ENCODE results near the gene COX5A.
"Not testable (repeated sequence)": the region's sequence is repeated elsewhere in the genome, so short reads cannot be mapped to it uniquely, and the experiment has no call there.

Gene COX5A

DNA sequence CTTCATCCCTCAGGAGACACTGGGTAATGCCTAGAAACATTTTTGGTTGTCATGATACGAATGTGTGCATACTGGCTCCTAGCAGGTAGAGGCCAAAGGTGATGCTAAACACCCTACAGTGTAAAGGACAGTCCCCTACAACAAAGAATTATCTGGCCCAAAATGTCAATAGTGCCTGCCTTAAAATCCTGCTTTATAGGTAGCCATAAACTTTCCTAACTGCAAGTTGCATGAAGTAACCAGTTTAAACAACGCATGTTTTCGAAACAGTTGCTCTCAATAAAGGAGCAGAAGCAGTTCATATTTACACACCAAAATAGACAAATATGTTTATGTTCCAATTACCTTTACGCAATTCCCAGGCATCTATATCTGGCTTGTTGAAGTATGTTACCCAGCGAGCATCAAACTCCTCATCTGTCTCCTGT lies 9.1 kb downstream of the COX5A start:
- Histone ChIP-seq H3K4me1 (ENCODE audit: control insufficient read depth, insufficient read depth, low read length, poor library complexity, severe bottlenecking) (no peaks in the 10 kb centered on the region), H3K27ac (ENCODE audit: insufficient read depth, low read length, poor library complexity, severe bottlenecking) (no peak overlapping the region), H3K36me3 (ENCODE audit: control insufficient read depth, insufficient read depth, low read length) (peaks cover 33% of the 10 kb centered on the region), H3K27me3 (replicated peaks; ENCODE audit: control insufficient read depth, insufficient read depth, low read length, poor library complexity, severe bottlenecking) (no peaks in the 10 kb centered on the region), H3K9me3 (ENCODE audit: control insufficient read depth, low read length) (no peaks in the 10 kb centered on the region), H3K4me3 (ENCODE audit: insufficient read depth, low read depth, low read length, poor library complexity, severe bottlenecking) (no peak overlapping the region)
- no peak for DNase-seq

DNA sequence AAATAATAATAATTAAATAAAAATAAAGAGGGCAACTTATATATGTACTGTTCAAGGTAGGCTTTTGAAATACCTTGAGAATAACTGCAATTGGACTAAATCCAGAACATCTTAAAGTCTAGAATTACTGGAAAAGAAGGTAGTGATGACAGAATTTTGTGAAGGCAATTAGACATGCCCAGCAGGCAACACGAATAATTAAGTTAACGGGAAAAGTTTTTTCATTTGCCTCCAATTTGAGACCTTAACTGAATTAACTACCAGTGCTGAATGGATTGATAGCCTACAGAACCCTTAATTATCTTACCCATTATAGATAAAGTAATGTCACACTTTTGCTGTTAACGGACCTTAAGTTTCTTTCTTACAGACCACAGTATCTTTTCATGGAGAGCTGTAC lies 13.3 kb downstream of the COX5A start:
- Histone ChIP-seq H3K36me3 (ENCODE audit: control insufficient read depth, insufficient read depth, low read length) (peaks cover 45% of the 10 kb centered on the region), H3K27me3 (replicated peaks; ENCODE audit: control insufficient read depth, insufficient read depth, low read length, poor library complexity, severe bottlenecking) (no peaks in the 10 kb centered on the region)
- DNase-seq, result no peak

DNA sequence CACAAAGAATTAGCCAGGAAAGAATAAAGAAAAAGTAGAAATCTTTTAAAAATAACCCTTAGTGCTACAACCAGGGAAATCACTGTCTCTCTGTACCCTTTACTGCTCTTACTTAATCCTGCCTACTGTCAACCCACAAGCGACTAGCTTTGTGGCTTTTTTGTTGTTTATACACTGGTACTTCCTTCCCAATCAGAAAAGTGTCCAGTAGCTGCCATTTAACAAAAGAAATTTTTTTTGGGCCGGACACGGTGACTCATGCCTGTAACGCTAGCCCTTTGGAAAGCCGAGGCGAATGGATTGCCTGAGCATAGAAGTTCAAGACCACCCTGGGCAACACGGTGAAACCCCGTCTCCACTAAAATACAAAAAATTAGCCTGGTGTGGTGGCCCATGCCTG lies 17.4 kb downstream of the COX5A start:
- DNase-seq, result no peak
- Histone ChIP-seq H3K9me3 (ENCODE audit: control insufficient read depth, low read length) (no peaks in the 10 kb centered on the region), H3K27ac (ENCODE audit: insufficient read depth, low read length, poor library complexity, severe bottlenecking) (no peak overlapping the region), H3K36me3 (ENCODE audit: control insufficient read depth, insufficient read depth, low read length) (peaks cover 35% of the 10 kb centered on the region), H3K27me3 (replicated peaks; ENCODE audit: control insufficient read depth, insufficient read depth, low read length, poor library complexity, severe bottlenecking) (no peaks in the 10 kb centered on the region), H3K4me3 (ENCODE audit: insufficient read depth, low read depth, low read length, poor library complexity, severe bottlenecking) (no peak overlapping the region), H3K4me1 (ENCODE audit: control insufficient read depth, insufficient read depth, low read length, poor library complexity, severe bottlenecking) (no peaks in the 10 kb centered on the region)

More for the DNA sequence above, 13.3 kb downstream of the COX5A start:
- Histone ChIP-seq H3K27ac (ENCODE audit: insufficient read depth, low read length, poor library complexity, severe bottlenecking) (no peak overlapping the region), H3K9me3 (ENCODE audit: control insufficient read depth, low read length) (no peaks in the 10 kb centered on the region), H3K4me1 (ENCODE audit: control insufficient read depth, insufficient read depth, low read length, poor library complexity, severe bottlenecking) (no peaks in the 10 kb centered on the region), H3K4me3 (ENCODE audit: insufficient read depth, low read depth, low read length, poor library complexity, severe bottlenecking) (no peak overlapping the region)

DNA sequence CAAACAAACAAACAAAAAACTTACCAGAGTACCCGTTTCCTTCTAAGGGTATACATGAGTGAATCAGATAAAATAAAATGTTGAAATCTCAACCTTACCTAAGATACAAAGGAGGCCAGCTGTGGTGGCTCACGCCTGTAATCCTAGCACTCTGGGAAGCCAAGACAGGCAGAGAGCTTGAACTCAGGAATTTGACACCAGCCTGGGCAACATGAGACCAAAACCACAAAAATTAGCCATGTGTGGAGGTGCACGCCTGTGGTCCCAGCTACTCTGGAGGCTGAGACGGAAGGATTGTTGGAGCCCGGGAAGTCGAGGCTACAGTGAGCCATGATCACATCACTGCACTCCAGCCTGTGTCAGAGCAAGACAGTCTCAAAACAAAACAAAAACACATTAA lies 20.2 kb downstream of the COX5A start:
- no peak for DNase-seq
- H3K27ac ChIP-seq (ENCODE audit: insufficient read depth, low read length, poor library complexity, severe bottlenecking), result no peak overlapping the region
- no peaks in the 10 kb centered on the region for H3K27me3 ChIP-seq (replicated peaks; ENCODE audit: control insufficient read depth, insufficient read depth, low read length, poor library complexity, severe bottlenecking)
- no peaks in the 10 kb centered on the region for H3K4me1 ChIP-seq (ENCODE audit: control insufficient read depth, insufficient read depth, low read length, poor library complexity, severe bottlenecking)
- H3K36me3 ChIP-seq (ENCODE audit: control insufficient read depth, insufficient read depth, low read length), result peaks cover 26% of the 10 kb centered on the region
- H3K9me3 ChIP-seq (ENCODE audit: control insufficient read depth, low read length), result no peaks in the 10 kb centered on the region
- H3K4me3 ChIP-seq (ENCODE audit: insufficient read depth, low read depth, low read length, poor library complexity, severe bottlenecking), result no peak overlapping the region

DNA sequence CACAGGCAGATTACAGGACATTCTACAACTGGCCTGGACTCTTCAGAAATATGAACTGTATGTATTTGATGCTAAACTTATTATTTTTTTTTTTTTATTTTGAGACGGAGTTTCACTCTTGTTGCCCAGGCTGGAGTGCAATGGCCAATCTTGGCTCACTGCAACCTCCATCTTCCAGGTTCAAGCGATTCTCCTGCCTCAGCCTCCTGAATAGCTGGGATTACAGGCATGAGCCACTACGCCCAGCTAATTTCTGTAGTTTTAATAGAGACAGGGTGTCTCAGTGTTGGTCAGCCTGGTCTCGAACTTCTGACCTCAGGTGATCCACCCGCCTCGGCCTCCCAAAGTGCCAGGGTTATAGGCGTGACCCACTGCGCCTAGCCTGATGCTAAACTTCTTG lies 24.1 kb downstream of the COX5A start:
- H3K27ac ChIP-seq (ENCODE audit: insufficient read depth, low read length, poor library complexity, severe bottlenecking); H3K27me3 ChIP-seq (replicated peaks; ENCODE audit: control insufficient read depth, insufficient read depth, low read length, poor library complexity, severe bottlenecking); H3K4me1 ChIP-seq (ENCODE audit: control insufficient read depth, insufficient read depth, low read length, poor library complexity, severe bottlenecking); H3K9me3 ChIP-seq (ENCODE audit: control insufficient read depth, low read length); DNase-seq; H3K4me3 ChIP-seq (ENCODE audit: insufficient read depth, low read depth, low read length, poor library complexity, severe bottlenecking): not testable (repeated sequence)
- peaks cover 14% of the 10 kb centered on the region for H3K36me3 ChIP-seq (ENCODE audit: control insufficient read depth, insufficient read depth, low read length)

DNA sequence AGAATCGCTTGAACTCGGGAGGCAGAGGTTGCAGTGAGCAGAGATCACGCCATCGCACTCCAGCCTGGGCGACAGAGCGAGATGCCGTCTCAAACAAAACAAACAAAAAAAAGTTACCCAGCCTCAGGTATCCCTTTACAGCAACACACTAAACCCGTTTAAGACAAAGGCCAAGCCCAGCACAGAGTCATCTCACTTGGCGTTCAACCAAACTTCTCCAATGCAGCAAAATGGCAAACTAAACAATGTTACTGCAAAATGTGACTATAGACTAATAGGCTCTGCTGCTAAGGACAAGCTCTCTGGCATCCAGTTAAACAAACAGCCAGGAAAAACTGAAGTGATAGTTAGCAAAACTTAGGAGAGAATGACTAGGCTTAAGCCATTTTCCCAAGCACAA lies 24.8 kb downstream of the COX5A start:
- no peaks in the 10 kb centered on the region for H3K4me1 ChIP-seq (ENCODE audit: control insufficient read depth, insufficient read depth, low read length, poor library complexity, severe bottlenecking)
- no peak overlapping the region for H3K4me3 ChIP-seq (ENCODE audit: insufficient read depth, low read depth, low read length, poor library complexity, severe bottlenecking)
- H3K27ac ChIP-seq (ENCODE audit: insufficient read depth, low read length, poor library complexity, severe bottlenecking), result no peak overlapping the region
- DNase-seq, result no peak
- H3K9me3 ChIP-seq (ENCODE audit: control insufficient read depth, low read length), result no peaks in the 10 kb centered on the region
- H3K27me3 ChIP-seq (replicated peaks; ENCODE audit: control insufficient read depth, insufficient read depth, low read length, poor library complexity, severe bottlenecking), result no peaks in the 10 kb centered on the region
- H3K36me3 ChIP-seq (ENCODE audit: control insufficient read depth, insufficient read depth, low read length), result peaks cover 13% of the 10 kb centered on the region

DNA sequence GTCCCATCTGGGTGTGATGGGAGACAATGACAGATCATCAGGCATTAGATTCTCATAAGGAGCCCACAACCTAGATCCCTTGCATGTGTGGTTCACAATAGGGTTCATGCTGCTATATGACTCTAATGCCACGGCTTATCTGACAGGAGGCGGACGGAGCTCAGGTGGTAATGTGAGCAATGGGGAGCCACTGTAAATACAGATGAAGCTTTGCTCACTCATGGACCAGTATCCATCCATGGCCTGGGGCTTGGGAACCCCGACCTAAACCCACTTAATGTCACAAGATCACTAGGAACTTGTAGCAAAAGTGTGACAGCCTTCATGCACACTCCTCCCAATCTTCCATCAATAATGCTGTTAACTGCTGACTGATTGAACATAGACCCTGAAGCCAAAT lies 29.2 kb downstream of the COX5A start:
- H3K4me1 ChIP-seq (ENCODE audit: control insufficient read depth, insufficient read depth, low read length, poor library complexity, severe bottlenecking), result peaks cover 15% of the 10 kb centered on the region
- no peak for DNase-seq
- no peaks in the 10 kb centered on the region for H3K27me3 ChIP-seq (replicated peaks; ENCODE audit: control insufficient read depth, insufficient read depth, low read length, poor library complexity, severe bottlenecking)
- no peaks in the 10 kb centered on the region for H3K36me3 ChIP-seq (ENCODE audit: control insufficient read depth, insufficient read depth, low read length)
- no peak overlapping the region for H3K4me3 ChIP-seq (ENCODE audit: insufficient read depth, low read depth, low read length, poor library complexity, severe bottlenecking)
- no peak overlapping the region for H3K27ac ChIP-seq (ENCODE audit: insufficient read depth, low read length, poor library complexity, severe bottlenecking)
- H3K9me3 ChIP-seq (ENCODE audit: control insufficient read depth, low read length), result no peaks in the 10 kb centered on the region

DNA sequence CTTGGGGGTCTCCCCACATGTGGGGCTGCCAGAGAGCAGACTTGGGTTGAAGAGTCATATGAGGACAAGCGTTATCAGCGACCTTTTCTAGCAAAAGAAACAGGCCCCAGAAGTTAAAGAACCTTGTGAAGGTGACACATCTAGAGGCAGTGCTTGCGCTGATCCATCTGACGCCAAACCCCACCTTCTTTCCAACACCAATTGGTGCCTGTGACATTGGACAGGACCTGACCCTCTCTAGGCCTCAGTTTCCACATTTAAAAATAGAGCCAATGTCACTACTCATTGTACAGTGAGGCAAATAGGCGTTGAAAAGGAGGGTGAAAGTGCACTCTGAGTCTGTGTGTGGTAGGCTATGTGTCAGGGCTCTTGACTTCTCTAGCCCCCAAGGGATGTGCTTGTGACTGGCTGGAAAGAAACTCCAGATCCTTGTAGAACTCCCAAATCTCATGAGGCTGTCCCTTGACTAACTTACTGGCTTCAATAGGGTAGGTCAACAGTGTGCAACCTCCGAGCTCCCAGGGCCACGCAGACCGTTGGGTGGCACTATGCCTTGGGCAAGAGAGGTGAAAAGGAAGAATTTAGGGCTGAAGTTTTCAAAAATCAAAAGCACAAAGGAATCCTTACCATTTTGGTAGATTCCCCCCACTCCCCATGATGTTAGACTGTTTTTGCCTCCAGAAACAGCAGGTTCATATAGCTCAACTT lies 30.6 kb downstream of the COX5A start:
- Histone ChIP-seq H3K4me3 (ENCODE audit: insufficient read depth, low read depth, low read length, poor library complexity, severe bottlenecking) (peak overlapping the region; percentile 96), H3K27me3 (replicated peaks; ENCODE audit: control insufficient read depth, insufficient read depth, low read length, poor library complexity, severe bottlenecking) (no peaks in the 10 kb centered on the region), H3K36me3 (ENCODE audit: control insufficient read depth, insufficient read depth, low read length) (no peaks in the 10 kb centered on the region), H3K27ac (ENCODE audit: insufficient read depth, low read length, poor library complexity, severe bottlenecking) (peak overlapping the region; percentile 84), H3K4me1 (ENCODE audit: control insufficient read depth, insufficient read depth, low read length, poor library complexity, severe bottlenecking) (peaks cover 15% of the 10 kb centered on the region), H3K9me3 (ENCODE audit: control insufficient read depth, low read length) (no peaks in the 10 kb centered on the region)
- no peak for DNase-seq

DNA sequence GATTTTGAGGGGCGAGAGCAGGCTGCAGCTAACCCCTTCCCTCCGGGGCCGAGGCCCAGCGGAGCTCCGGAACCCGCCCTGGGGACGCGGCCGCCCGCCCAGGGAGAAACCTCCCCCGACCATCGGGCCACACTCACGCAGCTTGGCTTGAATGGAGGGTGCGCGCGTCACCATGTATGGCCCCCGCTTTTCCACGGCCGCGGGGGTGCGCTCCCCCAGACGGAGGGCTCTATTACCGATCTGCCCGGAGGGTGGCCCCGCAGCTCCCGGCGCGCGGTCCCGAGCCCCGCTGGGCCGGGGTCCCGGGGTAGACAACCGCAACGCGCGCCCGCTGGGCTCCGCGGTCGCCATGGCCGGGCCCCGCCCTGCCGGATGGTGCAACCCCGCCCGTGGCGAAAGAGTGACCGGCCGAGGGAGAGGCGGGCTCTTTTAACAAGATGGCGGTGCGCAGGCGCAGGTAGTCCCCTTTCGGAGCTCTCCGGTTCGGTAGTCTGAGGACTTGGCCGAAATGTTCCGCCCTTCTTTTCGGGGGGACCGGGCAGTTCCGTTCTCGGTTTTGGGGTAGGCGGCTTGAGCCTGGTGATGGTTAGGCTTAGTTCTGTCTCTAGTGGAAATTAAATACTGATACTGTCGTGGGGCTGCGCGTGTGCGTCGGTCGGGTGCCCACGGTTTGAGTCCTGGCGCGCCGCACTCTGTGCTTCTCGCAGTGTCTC lies 31.3 kb downstream of the COX5A start, which contains the start of gene FAM219B:
TSS of gene FAM219B (minus strand) at position 402 of the 713 bp plus-strand sequence. CDS start at position 351, 51 bp downstream.
- no peaks in the 10 kb centered on the region for H3K27me3 ChIP-seq (replicated peaks; ENCODE audit: control insufficient read depth, insufficient read depth, low read length, poor library complexity, severe bottlenecking)
- peak within 1 kb of the TSS; percentile 84 for H3K27ac ChIP-seq (ENCODE audit: insufficient read depth, low read length, poor library complexity, severe bottlenecking)
- no peaks in the 10 kb centered on the region for H3K9me3 ChIP-seq (ENCODE audit: control insufficient read depth, low read length)
- no peaks in the 10 kb centered on the region for H3K36me3 ChIP-seq (ENCODE audit: control insufficient read depth, insufficient read depth, low read length)
- H3K4me3 ChIP-seq (ENCODE audit: insufficient read depth, low read depth, low read length, poor library complexity, severe bottlenecking), result peak within 1 kb of the TSS; percentile 96
- H3K4me1 ChIP-seq (ENCODE audit: control insufficient read depth, insufficient read depth, low read length, poor library complexity, severe bottlenecking), result peaks cover 19% of the 10 kb centered on the region
- DNase-seq, result peak; percentile 50 to 72 (median 57)

DNA sequence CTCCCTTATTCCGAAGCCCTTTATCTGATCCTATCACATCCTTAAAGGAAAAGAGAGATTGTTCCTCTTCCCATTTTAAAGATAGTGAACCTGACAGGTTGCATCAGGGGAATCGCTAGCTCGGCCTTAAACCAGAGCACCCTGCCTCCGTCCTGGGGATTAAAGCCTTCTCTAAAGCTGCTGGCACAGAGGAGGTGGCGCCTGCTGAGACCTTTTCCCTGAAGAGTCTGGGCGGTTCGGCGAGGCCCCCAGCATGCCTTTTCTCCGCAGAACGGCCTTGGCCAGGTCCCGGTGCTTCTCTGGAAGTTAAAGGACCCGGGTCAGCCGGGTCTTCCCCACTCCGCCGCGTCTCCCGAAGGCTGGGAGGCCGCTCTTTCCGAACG lies 31.8 kb downstream of the COX5A start:
- peak overlapping the region; percentile 96 for H3K4me3 ChIP-seq (ENCODE audit: insufficient read depth, low read depth, low read length, poor library complexity, severe bottlenecking)
- H3K9me3 ChIP-seq (ENCODE audit: control insufficient read depth, low read length), result no peaks in the 10 kb centered on the region
- peak overlapping the region; percentile 84 for H3K27ac ChIP-seq (ENCODE audit: insufficient read depth, low read length, poor library complexity, severe bottlenecking)
- H3K4me1 ChIP-seq (ENCODE audit: control insufficient read depth, insufficient read depth, low read length, poor library complexity, severe bottlenecking), result peaks cover 24% of the 10 kb centered on the region
- no peak for DNase-seq
- no peaks in the 10 kb centered on the region for H3K36me3 ChIP-seq (ENCODE audit: control insufficient read depth, insufficient read depth, low read length)
- no peaks in the 10 kb centered on the region for H3K27me3 ChIP-seq (replicated peaks; ENCODE audit: control insufficient read depth, insufficient read depth, low read length, poor library complexity, severe bottlenecking)

Measured in effector memory CD4-positive, alpha-beta T cell (primary cell).